ENCODE data around the gene STAT6.
A peak's percentile ranks its signal among the peaks of the same experiment; 100 is the strongest.

DNA sequence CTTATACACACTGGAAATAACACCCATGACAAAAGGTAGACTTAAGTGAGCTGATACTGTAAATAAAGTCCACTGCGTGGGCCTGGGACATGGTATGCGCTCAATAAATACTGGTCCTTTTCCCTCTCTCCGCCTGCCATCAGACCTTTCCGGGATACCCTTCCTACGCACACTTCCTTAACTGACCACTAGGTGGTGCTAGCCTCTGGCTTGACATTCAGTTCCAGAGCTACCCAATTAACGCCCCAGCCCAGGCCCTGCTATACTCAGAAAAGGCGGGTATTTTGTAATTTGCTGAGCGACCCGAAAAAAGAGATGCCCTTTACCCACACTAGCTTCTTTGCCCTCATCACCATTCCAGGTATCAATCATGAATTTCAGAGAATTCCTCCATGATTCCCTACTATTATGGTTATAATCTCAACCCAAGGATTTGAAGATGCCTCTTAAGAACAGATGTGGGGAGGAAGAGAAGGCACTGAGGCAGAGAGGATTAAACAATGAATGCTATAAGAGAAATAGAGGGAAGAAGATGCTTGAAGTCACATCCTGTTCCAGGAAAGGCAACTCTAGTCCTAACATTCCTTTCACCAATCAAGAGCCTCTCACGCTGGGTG, 13.2 kb upstream of the STAT6 start:
- TF ChIP-seq POLR2A (IDR thresholded peaks at IDR 0.05) (no peak), POLR2AphosphoS5 (IDR thresholded peaks at IDR 0.05) (no peak), EP300 (IDR thresholded peaks at IDR 0.05) (no peak)
- TF ChIP-seq, protein P1, sequence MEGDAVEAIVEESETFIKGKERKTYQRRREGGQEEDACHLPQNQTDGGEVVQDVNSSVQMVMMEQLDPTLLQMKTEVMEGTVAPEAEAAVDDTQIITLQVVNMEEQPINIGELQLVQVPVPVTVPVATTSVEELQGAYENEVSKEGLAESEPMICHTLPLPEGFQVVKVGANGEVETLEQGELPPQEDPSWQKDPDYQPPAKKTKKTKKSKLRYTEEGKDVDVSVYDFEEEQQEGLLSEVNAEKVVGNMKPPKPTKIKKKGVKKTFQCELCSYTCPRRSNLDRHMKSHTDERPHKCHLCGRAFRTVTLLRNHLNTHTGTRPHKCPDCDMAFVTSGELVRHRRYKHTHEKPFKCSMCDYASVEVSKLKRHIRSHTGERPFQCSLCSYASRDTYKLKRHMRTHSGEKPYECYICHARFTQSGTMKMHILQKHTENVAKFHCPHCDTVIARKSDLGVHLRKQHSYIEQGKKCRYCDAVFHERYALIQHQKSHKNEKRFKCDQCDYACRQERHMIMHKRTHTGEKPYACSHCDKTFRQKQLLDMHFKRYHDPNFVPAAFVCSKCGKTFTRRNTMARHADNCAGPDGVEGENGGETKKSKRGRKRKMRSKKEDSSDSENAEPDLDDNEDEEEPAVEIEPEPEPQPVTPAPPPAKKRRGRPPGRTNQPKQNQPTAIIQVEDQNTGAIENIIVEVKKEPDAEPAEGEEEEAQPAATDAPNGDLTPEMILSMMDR (IDR thresholded peaks at IDR 0.05) = peak; percentile 84 to 95 (median 90)
